Caco-2 (cell line): ENCODE data around the gene SERPINB2. TPM values are rescaled to one million over a fixed set of nuclear protein-coding genes. Genes with fewer than 3 reads are reported as not detected.

ENCODE experiments used
- Bru-seq: library from RNA; stranded (reverse); fragments of 400-500 nt; gene quantifications from one replicate; lab custom pipeline; 2021; lab: Mats Ljungman, UMichigan
- BruChase-seq, 2 experiments: library from RNA; stranded (reverse); fragments of 400-500 nt; gene quantifications; one replicate each; lab custom pipeline; 2021; lab: Mats Ljungman, UMichigan
- BruUV-seq: library from RNA; stranded (reverse); fragments of 400-500 nt; replicated peaks from 2 replicates; lab custom pipeline; 2021; lab: Mats Ljungman, UMichigan
- CTCF ChIA-PET: fragments of 300-600 bp; sonication (Branson Sonifier 250); formaldehyde crosslinking; loops from one replicate; lab custom pipeline; 2022; ENCODE audit warnings: antibody characterized with exemption; lab: Charles Lee
- POLR2A ChIA-PET: fragments of 300-600 bp; sonication (Branson Sonifier 250); formaldehyde crosslinking; loops from one replicate; lab custom pipeline; 2022; ENCODE audit warnings: antibody characterized with exemption; lab: Charles Lee
- DNase-seq, 2 experiments: peaks; one replicate each; pipeline versions ENCODE4 v3.0.0 to v3.0.0-alpha.2; 2020 to 2022
- H3K27me3 ChIP-seq: replicated peaks from 2 replicates; pipeline ENCODE4 v1.6.0; 2011; ENCODE audit warnings: low read length; ENCODE audit not compliant: control insufficient read depth, insufficient read depth
- H3K36me3 ChIP-seq: 2 replicates; pipeline ENCODE4 v1.5.1; 2011; ENCODE audit warnings: low read length; ENCODE audit not compliant: control insufficient read depth, insufficient read depth
- H3K4me1 ChIP-seq: fragments of 250-450 bp; sonication (Bioruptor Pico); 2 replicates; pipeline ENCODE4 v1.5.1; 2020; ENCODE audit warnings: mild to moderate bottlenecking
- H3K4me3 ChIP-seq: 2 replicates; pipeline ENCODE4 v1.5.1; 2011; ENCODE audit warnings: low read depth, mild to moderate bottlenecking, control low read depth, low read length
- H3K9me3 ChIP-seq: fragments of 250-450 bp; sonication (Bioruptor Pico); 2 replicates; pipeline ENCODE4 v1.5.1; 2020; ENCODE audit warnings: mild to moderate bottlenecking, moderate library complexity
- H3K27ac Mint-ChIP-seq: one replicate; pipeline ENCODE4 v1.8.0; 2022; ENCODE audit warnings: mixed read lengths; ENCODE audit not compliant: unreplicated experiment
- H3K27me3 Mint-ChIP-seq: one replicate; pipeline ENCODE4 v1.8.0; 2022; ENCODE audit warnings: mixed read lengths; ENCODE audit not compliant: insufficient read depth, unreplicated experiment
- H3K36me3 Mint-ChIP-seq: one replicate; pipeline ENCODE4 v1.8.0; 2022; ENCODE audit warnings: mild to moderate bottlenecking, mixed read lengths; ENCODE audit not compliant: insufficient read depth, unreplicated experiment
- H3K4me1 Mint-ChIP-seq: one replicate; pipeline ENCODE4 v1.8.0; 2022; ENCODE audit warnings: low read depth, mixed read lengths; ENCODE audit not compliant: unreplicated experiment
- H3K4me3 Mint-ChIP-seq: one replicate; pipeline ENCODE4 v1.8.0; 2022; ENCODE audit warnings: mild to moderate bottlenecking, moderate library complexity, mixed read lengths; ENCODE audit not compliant: unreplicated experiment
- H3K9me3 Mint-ChIP-seq: one replicate; pipeline ENCODE4 v1.8.0; 2022; ENCODE audit warnings: mixed read lengths; ENCODE audit not compliant: unreplicated experiment
- intact Hi-C: fragments of 100-400 bp; cut with micrococcal nuclease; formaldehyde crosslinking; loops from one replicate; pipeline ENCODE4 v1.10.0; 2022; ENCODE audit not compliant: unreplicated experiment
- long read RNA-seq: library from polyadenylated mRNA; stranded (forward); transcript quantifications from one replicate; pipeline ENCODE4 v2.0.0, GENCODE V29; 2022
- total RNA-seq: library from RNA; stranded (reverse); gene quantifications from 2 replicates; pipeline ENCODE4 v1.2.3, GENCODE V29; 2022
- TF ChIP-seq, protein P1 (sequence below), 2 experiments: fragments of 200-600 bp in 1 of 2; IDR thresholded peaks; 1 replicate in 1 of 2; 2 replicates in 1 of 2; pipeline versions ENCODE4 v1.5.1 to v1.8.0; 2011 to 2022; ENCODE audit warnings: antibody characterized with exemption in 1 of 2, control low read depth in 1 of 2, inconsistent platforms in 1 of 2, low read depth in 1 of 2, low read length in 1 of 2, mild to moderate bottlenecking in 1 of 2, moderate library complexity in 1 of 2; ENCODE audit not compliant: insufficient read depth in 1 of 2, severe bottlenecking in 1 of 2, unreplicated experiment in 1 of 2

The SERPINB2 gene, protein sequence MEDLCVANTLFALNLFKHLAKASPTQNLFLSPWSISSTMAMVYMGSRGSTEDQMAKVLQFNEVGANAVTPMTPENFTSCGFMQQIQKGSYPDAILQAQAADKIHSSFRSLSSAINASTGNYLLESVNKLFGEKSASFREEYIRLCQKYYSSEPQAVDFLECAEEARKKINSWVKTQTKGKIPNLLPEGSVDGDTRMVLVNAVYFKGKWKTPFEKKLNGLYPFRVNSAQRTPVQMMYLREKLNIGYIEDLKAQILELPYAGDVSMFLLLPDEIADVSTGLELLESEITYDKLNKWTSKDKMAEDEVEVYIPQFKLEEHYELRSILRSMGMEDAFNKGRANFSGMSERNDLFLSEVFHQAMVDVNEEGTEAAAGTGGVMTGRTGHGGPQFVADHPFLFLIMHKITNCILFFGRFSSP
- total RNA-seq (not detected in 2 replicates), Bru-seq, nascent RNA (percentile 5 among the genes with signal in this experiment), BruChase-seq, experiment 1, labeled RNA remaining after a 2-hour chase (not detected), BruChase-seq, experiment 2, labeled RNA remaining after a 6-hour chase (percentile 6 among the genes with signal in this experiment)
- long read RNA-seq = 0 reads

DNA sequence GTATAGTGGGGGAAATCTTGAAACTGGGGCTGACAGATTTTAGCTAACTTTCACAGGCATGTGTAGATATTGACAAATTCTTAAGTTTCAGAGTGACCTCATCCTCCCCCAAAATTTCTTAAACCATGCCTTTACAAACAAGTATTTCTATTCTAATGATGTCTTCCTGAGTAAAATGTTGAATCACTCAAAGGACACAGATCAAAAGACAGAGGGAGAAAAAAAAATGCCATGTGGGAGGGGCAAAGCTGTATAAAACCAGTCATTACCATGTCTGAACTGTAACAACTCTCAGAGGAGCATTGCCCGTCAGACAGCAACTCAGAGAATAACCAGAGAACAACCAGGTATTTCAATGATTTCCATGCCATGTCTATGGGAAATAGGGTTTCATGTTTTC lies at the start of gene SERPINB2:
SERPINB2 (plus strand) TSS at position 282 of the 400 bp plus-strand sequence. CDS start 3,740 bp downstream, outside the sequence.
- no peak within 1 kb of the TSS for H3K27ac Mint-ChIP-seq
- peaks cover under 1% of the 10 kb centered on the region; the same call in 1 of the 2 replicates for H3K4me1 ChIP-seq
- intact Hi-C loops = no loop called here
- no peaks in the 10 kb centered on the region for H3K4me1 Mint-ChIP-seq
- no TSS peak for BruUV-seq
- no peaks in the 10 kb centered on the region for H3K36me3 ChIP-seq
- H3K27me3 ChIP-seq = no peaks in the 10 kb centered on the region
- ChIA-PET CTCF (no interaction called here), POLR2A (no interaction called here)
- no peaks in the 10 kb centered on the region for H3K9me3 ChIP-seq
- H3K4me3 ChIP-seq = no peak within 1 kb of the TSS
- H3K9me3 Mint-ChIP-seq = no peaks in the 10 kb centered on the region
- DNase-seq = no peak
- H3K4me3 Mint-ChIP-seq = no peak within 1 kb of the TSS
- TF ChIP-seq, protein P1, sequence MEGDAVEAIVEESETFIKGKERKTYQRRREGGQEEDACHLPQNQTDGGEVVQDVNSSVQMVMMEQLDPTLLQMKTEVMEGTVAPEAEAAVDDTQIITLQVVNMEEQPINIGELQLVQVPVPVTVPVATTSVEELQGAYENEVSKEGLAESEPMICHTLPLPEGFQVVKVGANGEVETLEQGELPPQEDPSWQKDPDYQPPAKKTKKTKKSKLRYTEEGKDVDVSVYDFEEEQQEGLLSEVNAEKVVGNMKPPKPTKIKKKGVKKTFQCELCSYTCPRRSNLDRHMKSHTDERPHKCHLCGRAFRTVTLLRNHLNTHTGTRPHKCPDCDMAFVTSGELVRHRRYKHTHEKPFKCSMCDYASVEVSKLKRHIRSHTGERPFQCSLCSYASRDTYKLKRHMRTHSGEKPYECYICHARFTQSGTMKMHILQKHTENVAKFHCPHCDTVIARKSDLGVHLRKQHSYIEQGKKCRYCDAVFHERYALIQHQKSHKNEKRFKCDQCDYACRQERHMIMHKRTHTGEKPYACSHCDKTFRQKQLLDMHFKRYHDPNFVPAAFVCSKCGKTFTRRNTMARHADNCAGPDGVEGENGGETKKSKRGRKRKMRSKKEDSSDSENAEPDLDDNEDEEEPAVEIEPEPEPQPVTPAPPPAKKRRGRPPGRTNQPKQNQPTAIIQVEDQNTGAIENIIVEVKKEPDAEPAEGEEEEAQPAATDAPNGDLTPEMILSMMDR (IDR thresholded peaks at IDR 0.05; ENCODE audit: insufficient read depth in 1 of 2, low read depth in 1 of 2, low read length in 1 of 2, severe bottlenecking in 1 of 2, unreplicated experiment in 1 of 2) = no peak
- H3K27me3 Mint-ChIP-seq = no peaks in the 10 kb centered on the region
- no peaks in the 10 kb centered on the region for H3K36me3 Mint-ChIP-seq

DNA sequence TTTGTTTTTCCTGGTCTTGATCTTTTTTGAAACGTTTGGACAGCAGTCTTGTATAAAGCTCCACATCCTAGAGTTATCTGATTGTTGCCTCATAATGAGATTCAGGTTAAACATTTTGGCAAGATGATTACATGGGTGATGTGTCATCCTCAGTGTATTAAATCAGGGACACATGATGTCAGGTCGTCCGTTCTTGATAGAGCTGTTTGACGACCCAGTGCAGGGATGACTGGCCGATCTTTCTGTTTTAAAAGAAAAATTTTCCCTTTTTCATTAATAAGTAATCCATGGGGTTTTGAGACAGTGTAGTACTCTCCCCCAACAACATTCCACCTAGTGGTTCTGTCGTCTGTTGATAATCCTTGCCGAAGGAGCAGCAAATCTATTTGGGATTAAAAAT lies 44.5 kb upstream of the SERPINB2 start:
- intact Hi-C loops = no loop called here
- DNase-seq = no peak
- Mint-ChIP-seq H3K4me3 (no peak overlapping the region), H3K27me3 (no peaks in the 10 kb centered on the region), H3K9me3 (no peaks in the 10 kb centered on the region), H3K27ac (no peak overlapping the region), H3K4me1 (no peaks in the 10 kb centered on the region), H3K36me3 (no peaks in the 10 kb centered on the region)
- H3K36me3 ChIP-seq = no peaks in the 10 kb centered on the region
- H3K4me1 ChIP-seq = no peaks in the 10 kb centered on the region
- POLR2A ChIA-PET = no interaction called here
- TF ChIP-seq, protein P1 (IDR thresholded peaks at IDR 0.05; ENCODE audit: insufficient read depth in 1 of 2, low read depth in 1 of 2, low read length in 1 of 2, severe bottlenecking in 1 of 2, unreplicated experiment in 1 of 2) = no peak
- no TSS peak for BruUV-seq
- H3K9me3 ChIP-seq = no peaks in the 10 kb centered on the region
- CTCF ChIA-PET = interaction anchor here (1.4 kb wide), 1 partner anchor 332 kb away, joined by 4 read pairs; no protein-coding TSS in a partner anchor
- H3K4me3 ChIP-seq = no peak overlapping the region
- no peaks in the 10 kb centered on the region for H3K27me3 ChIP-seq

DNA sequence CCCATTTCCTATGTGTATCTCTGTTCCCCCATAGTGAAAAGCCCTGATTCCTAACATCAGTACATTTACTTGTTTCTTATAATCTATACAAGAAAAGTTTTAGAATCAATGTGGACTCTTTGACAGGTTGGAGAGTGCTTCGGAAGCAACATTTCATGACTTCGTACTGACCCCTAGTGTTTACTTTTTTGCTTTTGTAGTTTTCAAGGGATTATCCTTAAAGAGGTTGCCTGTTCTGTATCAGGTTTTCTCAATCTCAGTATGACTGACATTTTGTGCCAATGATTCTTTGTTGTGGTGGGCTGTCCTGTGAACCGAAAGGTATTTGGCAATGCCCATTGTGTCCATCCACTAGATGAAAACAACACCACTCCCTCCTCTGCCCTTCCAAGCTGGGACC lies 43.3 kb upstream of the SERPINB2 start:
- no peak overlapping the region for H3K4me3 Mint-ChIP-seq

More for the DNA sequence above, 43.3 kb upstream of the SERPINB2 start:
- intact Hi-C loops = loop anchor here (1.0 kb wide), 1 partner anchor 326 kb away; no protein-coding TSS in a partner anchor
- Histone ChIP-seq H3K4me3 (no peak overlapping the region), H3K27me3 (no peaks in the 10 kb centered on the region), H3K36me3 (no peaks in the 10 kb centered on the region), H3K4me1 (no peaks in the 10 kb centered on the region), H3K9me3 (no peaks in the 10 kb centered on the region)
- Mint-ChIP-seq H3K4me1 (no peaks in the 10 kb centered on the region), H3K36me3 (no peaks in the 10 kb centered on the region), H3K27ac (no peak overlapping the region), H3K27me3 (no peaks in the 10 kb centered on the region), H3K9me3 (no peaks in the 10 kb centered on the region)
- TF ChIP-seq, protein P1 (IDR thresholded peaks at IDR 0.05; ENCODE audit: insufficient read depth in 1 of 2, low read depth in 1 of 2, low read length in 1 of 2, severe bottlenecking in 1 of 2, unreplicated experiment in 1 of 2) = peak; percentile 5 to 25
- POLR2A ChIA-PET = no interaction called here
- BruUV-seq = no TSS peak
- CTCF ChIA-PET = interaction anchor here (1.4 kb wide), 1 partner anchor 333 kb away, joined by 4 read pairs; no protein-coding TSS in a partner anchor
- peak in 1 of 2 experiments; percentile 1 for DNase-seq
